Colonic mucosa (tissue), 4 donors: ENCODE measurements around the gene FAM24B. TPM values are rescaled to one million over a fixed set of nuclear protein-coding genes. Genes with fewer than 3 reads are reported as not detected.

Source experiments
- DNase-seq: peaks from one replicate; pipeline ENCODE4 v3.0.0-alpha.2; 2020
- H3K27ac ChIP-seq: fragments of 200-600 bp; one replicate; pipeline ENCODE4 v1.8.0; 2021
- H3K27me3 ChIP-seq: fragments of 200-600 bp; one replicate; pipeline ENCODE4 v1.8.0; 2021
- H3K36me3 ChIP-seq: fragments of 200-600 bp; one replicate; pipeline ENCODE4 v1.8.0; 2021
- H3K4me1 ChIP-seq: fragments of 200-600 bp; one replicate; pipeline ENCODE4 v1.8.0; 2021; ENCODE audit warnings: mild to moderate bottlenecking
- H3K4me3 ChIP-seq: fragments of 200-600 bp; one replicate; pipeline ENCODE4 v1.8.0; 2021
- H3K9ac ChIP-seq, 2 donors: one replicate each; pipeline ENCODE4 v1.7.0; 2013; ENCODE audit warnings: control low read depth in 2 of 2, low read depth in 2 of 2, low read length in 2 of 2
- H3K9me3 ChIP-seq: fragments of 200-600 bp; one replicate; pipeline ENCODE4 v1.8.0; 2021
- CTCF ChIP-seq: fragments of 200-600 bp; IDR thresholded peaks from one replicate; pipeline ENCODE4 v1.8.0; 2022; ENCODE audit warnings: antibody characterized with exemption, mild to moderate bottlenecking
- intact Hi-C: fragments of 100-400 bp; cut with DNase I; formaldehyde crosslinking; loops from one replicate; pipeline ENCODE4 v1.14.1; 2022
- total RNA-seq, 2 donors: library from RNA; stranded (reverse); fragmentation: NEBNext Ultra II Directional in 1 of 2; extraction: Animal tissue kit (Norgen Biotek cat#: 25700) in 1 of 2; gene quantifications; one replicate each; pipeline ENCODE4 v1.2.1, GENCODE V29; 2021
- donor health status: healthy.
- donor health status: DM: no; HTN: no; CAD: no.
- donor health status: DM: no; HTN: no; CAD: no.

Gene FAM24B
- total RNA-seq, 2 donors from 2014 or later = 4.3 to 6.8 TPM

- Histone ChIP-seq H3K4me3 (no peak overlapping the region), H3K27me3 (no peaks in the 10 kb centered on the region), H3K4me1 (no peaks in the 10 kb centered on the region), H3K27ac (no peak overlapping the region), H3K36me3 (no peaks in the 10 kb centered on the region), H3K9me3 (no peaks in the 10 kb centered on the region), H3K9ac (no peak overlapping the region)
- intact Hi-C loops = no loop called here
- TF ChIP-seq CTCF = no peak
- DNase-seq = no peak
Observed at GRCh38 chr10:122815458-122815857, 63.9 kb downstream of the FAM24B start.

- H3K9ac ChIP-seq = no peak overlapping the region
- no peaks in the 10 kb centered on the region for H3K4me1 ChIP-seq
- intact Hi-C loops = no loop called here
- no peaks in the 10 kb centered on the region for H3K27me3 ChIP-seq
- H3K4me3 ChIP-seq = no peak overlapping the region
- no peaks in the 10 kb centered on the region for H3K9me3 ChIP-seq
- no peak for DNase-seq
- no peak for TF ChIP-seq CTCF
- H3K27ac ChIP-seq = no peak overlapping the region
- H3K36me3 ChIP-seq = no peaks in the 10 kb centered on the region
Observed at GRCh38 chr10:122814493-122814892, 64.9 kb downstream of the FAM24B start.

- H3K4me3 ChIP-seq = no peak overlapping the region
- H3K27me3 ChIP-seq = no peaks in the 10 kb centered on the region
- no peaks in the 10 kb centered on the region for H3K36me3 ChIP-seq
- H3K9me3 ChIP-seq = no peaks in the 10 kb centered on the region
- intact Hi-C loops = no loop called here
- no peaks in the 10 kb centered on the region for H3K4me1 ChIP-seq
- H3K9ac ChIP-seq = no peak overlapping the region
- no peak overlapping the region for H3K27ac ChIP-seq
- DNase-seq = no peak
- TF ChIP-seq CTCF = no peak
Observed at GRCh38 chr10:122812751-122813150, 66.6 kb downstream of the FAM24B start.

- Histone ChIP-seq H3K27me3 (no peaks in the 10 kb centered on the region), H3K9ac (no peak overlapping the region), H3K27ac (no peak overlapping the region), H3K9me3 (no peaks in the 10 kb centered on the region), H3K4me3 (no peak overlapping the region), H3K4me1 (no peaks in the 10 kb centered on the region), H3K36me3 (no peaks in the 10 kb centered on the region)
- TF ChIP-seq CTCF = no peak
- no peak for DNase-seq
- intact Hi-C loops = no loop called here
Observed at GRCh38 chr10:122802282-122802681, 77.1 kb downstream of the FAM24B start.

Other genes with a start within 250 kb of the FAM24B start
- gene C10orf120, start 179.7 kb downstream of the FAM24B start, total RNA-seq = not detected
- 1 to 10 TPM in 1 of 2 donors, under 1 TPM in 1; 0.77 to 3.6 TPM for gene CUZD1, start 33.7 kb downstream of the FAM24B start, total RNA-seq
- gene FAM24A, start 31.0 kb upstream of the FAM24B start, total RNA-seq = not detected
- 1 to 10 TPM; 6.3 to 6.8 TPM for gene C10orf88, start 74.6 kb upstream of the FAM24B start, total RNA-seq
- gene PSTK, start 100.8 kb upstream of the FAM24B start, total RNA-seq = 1 to 10 TPM; 1.7 to 2.6 TPM
- gene IKZF5, start 129.2 kb upstream of the FAM24B start, total RNA-seq = 10 to 100 TPM in 1 of 2 donors, 1 to 10 TPM in 1; 7.5 to 16.7 TPM
- 10 to 100 TPM; 17.6 to 69.3 TPM for gene ACADSB, start 129.4 kb upstream of the FAM24B start, total RNA-seq